ENCODE results near the gene PDIK1L.

DNA sequence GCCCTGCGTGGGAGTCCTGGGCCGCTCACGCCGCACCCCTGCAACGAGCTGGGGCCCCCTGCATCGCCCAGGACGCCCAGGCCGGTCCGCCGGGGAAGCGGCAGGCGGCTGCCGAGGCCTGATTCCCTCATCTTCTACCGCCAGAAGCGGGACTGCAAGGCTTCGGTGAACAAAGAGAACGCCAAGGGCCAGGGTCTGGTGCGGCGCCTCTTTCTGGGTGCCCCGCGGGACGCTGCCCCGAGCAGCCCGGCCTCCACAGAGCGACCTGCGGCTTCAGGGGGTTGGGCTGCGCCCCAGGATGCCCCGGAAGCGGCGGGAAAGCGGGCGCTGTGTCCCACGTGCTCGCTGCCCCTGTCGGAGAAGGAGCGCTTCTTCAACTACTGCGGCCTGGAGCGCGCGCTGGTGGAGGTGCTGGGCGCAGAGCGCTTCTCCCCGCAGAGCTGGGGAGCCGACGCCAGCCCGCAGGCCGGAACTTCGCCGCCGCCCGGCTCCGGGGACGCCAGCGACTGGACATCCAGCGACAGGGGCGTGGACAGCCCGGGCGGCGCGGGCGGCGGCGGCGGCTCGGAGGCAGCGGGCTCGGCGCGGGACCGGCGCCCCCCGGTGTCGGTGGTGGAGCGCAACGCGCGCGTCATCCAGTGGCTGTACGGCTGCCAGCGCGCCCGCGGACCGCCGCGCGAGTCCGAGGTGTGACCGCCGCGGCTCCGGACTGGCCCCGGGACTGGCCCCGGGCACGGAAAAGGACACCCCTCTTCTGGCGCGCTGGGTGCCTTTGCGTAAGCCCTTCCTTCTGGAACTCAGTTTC, 50.0 kb downstream of the PDIK1L start:
- TF ChIP-seq, protein P1, sequence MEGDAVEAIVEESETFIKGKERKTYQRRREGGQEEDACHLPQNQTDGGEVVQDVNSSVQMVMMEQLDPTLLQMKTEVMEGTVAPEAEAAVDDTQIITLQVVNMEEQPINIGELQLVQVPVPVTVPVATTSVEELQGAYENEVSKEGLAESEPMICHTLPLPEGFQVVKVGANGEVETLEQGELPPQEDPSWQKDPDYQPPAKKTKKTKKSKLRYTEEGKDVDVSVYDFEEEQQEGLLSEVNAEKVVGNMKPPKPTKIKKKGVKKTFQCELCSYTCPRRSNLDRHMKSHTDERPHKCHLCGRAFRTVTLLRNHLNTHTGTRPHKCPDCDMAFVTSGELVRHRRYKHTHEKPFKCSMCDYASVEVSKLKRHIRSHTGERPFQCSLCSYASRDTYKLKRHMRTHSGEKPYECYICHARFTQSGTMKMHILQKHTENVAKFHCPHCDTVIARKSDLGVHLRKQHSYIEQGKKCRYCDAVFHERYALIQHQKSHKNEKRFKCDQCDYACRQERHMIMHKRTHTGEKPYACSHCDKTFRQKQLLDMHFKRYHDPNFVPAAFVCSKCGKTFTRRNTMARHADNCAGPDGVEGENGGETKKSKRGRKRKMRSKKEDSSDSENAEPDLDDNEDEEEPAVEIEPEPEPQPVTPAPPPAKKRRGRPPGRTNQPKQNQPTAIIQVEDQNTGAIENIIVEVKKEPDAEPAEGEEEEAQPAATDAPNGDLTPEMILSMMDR (IDR thresholded peaks at IDR 0.05; ENCODE audit: extremely low read depth in 1 of 2, insufficient read depth in 1 of 2, low read depth in 1 of 2, low read length in 2 of 2): peak in 1 of 2 donors; percentile 10
- TF ChIP-seq POLR2A (IDR thresholded peaks at IDR 0.05; ENCODE audit: low read depth, low read length): no peak
- no peak for TF ChIP-seq MYC (IDR thresholded peaks at IDR 0.05; ENCODE audit: low read depth, low read length)
- TF ChIP-seq EZH2 (IDR thresholded peaks at IDR 0.05; ENCODE audit: borderline replicate concordance, low read depth, low read length, severe bottlenecking): no peak
- no peak for TF ChIP-seq POLR2AphosphoS5 (IDR thresholded peaks at IDR 0.05; ENCODE audit: insufficient read depth, low read depth, low read length)
